NOMO-1 treated with dmso at 0.1 percent for 144 hours (cell line): ENCODE measurements around the gene NAV2.

ENCODE experiments used
- DNase-seq: peaks from one replicate; lab custom pipeline; 2025; ENCODE audit not compliant: unreplicated experiment; lab: John Stamatoyannopoulos, UW

Gene NAV2

DNA sequence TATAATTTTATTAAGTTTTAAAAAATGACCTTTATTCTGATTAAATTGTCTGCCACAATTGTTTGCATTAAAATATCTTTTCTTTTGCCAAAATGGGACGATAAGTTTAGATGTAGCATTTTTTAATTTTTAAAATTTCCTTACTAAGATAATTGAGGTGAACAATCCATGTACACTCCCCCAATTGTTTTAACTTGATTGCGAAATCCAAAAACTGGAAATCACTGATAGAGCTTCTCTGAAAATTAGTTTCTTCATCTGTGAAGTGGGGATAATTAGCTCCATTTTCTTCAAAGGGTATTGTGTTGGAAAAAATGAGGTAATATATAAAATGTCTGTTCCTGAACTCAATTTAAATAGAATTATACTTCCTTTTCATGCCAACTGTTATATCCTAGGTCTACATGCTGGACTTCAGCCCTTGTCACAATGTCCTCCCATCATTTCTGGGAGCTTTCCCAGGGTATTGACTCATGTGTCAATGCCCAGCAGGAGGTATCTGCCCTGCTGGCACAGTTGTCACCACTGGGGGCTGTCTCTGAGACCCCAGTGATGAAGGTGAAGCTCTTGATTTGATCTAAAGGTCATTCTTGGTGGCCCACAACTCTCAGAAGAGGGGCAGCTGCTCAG is 28.7 kb upstream of the NAV2 start:
- DNase-seq, result no peak

- DNase-seq, result no peak
Observed at GRCh38 chr11:19686234-19686633, 26.4 kb upstream of the NAV2 start.

DNA sequence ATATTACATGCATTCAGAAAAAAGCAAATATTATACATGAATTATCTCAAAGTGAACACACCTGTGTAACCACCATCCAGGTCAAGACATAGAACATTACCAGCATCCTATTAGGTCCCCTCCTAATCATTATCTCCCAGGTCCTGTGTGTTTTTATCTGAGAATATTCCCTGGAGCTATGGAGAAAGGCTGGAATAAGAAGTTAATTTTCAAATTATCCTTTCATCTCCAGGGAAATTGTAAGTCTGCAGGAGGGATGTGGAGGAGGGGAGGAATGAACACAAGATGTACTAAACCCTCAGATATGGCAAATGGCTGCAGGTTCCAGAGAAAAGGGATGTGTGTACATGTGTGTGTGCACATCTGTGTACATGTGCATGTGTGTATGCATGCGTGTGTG is 25.2 kb upstream of the NAV2 start:
- no peak for DNase-seq

- DNase-seq, result no peak
Observed at GRCh38 chr11:19689281-19690000, 23.2 kb upstream of the NAV2 start.

- no peak for DNase-seq
Observed at GRCh38 chr11:19690885-19691284, 21.8 kb upstream of the NAV2 start.

- DNase-seq, result no peak
Observed at GRCh38 chr11:19691815-19692500, 20.7 kb upstream of the NAV2 start.

DNA sequence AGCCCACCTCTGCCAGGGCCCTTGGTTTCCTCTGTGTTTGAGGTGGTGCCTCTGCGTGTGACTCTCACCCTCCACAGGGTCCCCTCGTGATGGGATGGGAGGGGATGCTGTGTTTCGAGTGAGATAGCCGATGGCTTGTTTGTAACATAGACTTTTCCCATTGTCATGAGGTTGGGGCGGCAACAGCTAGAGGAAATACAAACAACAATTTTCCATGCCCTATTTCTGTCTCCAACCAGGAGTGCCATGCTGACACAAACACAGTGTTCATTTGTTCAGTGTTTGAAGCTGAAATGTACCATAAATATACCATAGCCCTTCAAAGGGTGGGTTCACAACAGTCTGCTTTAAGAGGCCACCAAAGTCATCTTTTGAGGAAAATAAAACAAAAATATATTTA is 19.5 kb upstream of the NAV2 start:
- no peak for DNase-seq

DNA sequence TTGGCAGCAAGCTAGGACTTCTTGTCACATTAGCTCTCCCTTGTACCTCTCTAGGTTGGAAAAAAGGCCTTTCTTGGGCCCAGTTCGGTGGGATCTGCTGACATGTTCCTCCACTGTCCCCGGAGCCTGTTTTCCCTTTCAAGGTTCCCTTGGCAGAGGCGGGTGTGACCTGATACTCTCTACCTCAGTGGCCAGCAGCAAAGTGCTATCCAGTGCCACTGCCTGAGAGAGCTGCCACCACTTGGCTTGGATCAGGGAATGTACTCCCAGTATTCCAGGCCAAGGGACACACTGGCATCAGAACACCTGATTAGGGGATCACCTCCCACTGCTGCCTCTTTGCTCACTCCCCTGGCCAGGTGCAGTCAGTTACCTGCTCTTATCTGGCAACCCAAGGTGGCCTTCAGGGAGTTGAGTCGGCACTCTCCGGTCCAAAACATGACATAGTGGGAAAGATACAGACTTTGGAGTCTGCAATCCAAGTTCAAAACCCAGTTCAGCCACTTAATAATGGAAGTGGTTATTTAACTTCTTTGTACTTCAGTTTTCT is 17.8 kb upstream of the NAV2 start:
- no peak for DNase-seq

DNA sequence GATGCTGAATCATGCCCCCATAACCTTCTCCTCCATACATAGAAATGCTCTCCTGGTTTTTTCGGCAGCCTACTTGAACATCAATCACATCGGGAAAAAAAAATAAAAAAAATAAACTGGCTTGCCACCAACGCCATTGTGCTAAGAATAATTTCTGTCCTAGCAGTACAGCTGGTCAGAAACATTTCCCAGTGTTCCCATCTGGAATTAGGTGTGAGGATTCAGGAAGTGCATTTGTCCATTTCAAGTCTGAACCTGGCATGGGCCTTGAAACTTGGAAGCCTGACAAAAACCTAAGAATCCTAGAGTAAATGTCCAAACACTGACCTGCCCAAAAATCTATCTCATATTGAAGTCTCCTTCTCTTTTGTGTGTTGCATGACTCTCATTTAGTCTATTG is 16.6 kb upstream of the NAV2 start:
- no peak for DNase-seq

- no peak for DNase-seq
Observed at GRCh38 chr11:19696904-19697303, 15.7 kb upstream of the NAV2 start.

GRCh38 chr11:19697721-19698121 is 14.9 kb upstream of the NAV2 start:
- DNase-seq, result no peak

- DNase-seq, result no peak
Observed at GRCh38 chr11:19698493-19699292, 13.9 kb upstream of the NAV2 start.

DNA sequence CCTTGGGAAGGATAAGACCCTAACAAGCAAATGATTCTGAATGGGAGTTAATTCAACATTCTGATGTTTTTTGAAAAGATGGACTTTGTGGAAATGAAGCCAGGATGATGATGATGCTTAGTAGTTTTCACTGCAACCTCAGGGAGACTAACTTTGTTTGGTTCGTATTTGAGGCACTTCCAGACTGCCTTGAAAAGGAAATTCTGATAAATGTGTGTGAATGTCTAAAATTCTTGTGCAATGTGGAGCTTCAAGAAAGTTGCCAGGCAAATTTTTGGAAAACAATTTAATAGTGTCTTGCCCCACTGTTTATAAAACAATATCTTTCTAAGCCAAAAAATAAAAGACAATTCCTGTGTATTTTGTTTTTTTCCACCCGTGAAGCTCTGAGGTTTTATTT is 11.2 kb upstream of the NAV2 start:
- DNase-seq, result no peak

DNA sequence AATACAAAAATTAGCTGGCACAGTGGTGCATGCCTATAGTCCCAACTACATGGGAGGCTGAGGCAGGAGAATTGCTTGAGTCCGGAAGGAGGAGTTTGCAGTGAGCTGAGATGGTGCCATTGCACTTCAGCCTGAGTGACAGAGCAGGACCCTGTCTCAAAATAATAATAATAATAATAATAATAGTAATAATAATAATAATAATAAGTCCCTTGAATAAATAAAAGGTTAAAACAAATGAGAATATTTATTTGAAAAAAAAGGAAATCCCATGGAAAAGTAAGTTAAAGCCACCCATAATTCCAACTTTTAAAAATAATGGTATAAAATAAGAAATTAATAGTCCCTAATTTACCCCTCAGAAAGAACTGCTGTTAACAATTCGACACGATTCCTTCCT is 10.0 kb upstream of the NAV2 start:
- no peak for DNase-seq

DNA sequence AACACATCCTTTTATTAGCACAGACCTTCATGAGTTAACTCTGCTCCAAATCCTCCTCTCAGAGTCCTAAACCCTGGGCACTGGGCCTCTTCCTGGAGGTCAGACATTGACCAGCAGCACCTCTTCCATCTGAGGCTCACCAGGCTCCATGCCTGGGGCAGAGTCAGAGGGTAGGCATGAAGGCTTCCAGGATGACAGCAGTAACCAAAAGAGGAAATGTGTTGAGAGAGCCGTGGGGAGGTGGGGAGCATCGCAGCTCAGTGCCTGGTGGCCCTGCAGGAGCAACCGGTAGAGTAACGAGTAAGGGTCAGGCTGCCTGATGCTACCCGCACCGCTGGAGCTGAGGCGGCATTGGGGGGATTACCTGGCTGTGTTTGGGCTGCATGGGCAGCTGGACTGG is 9.4 kb upstream of the NAV2 start:
- DNase-seq, result no peak

- no peak for DNase-seq
Observed at GRCh38 chr11:19704213-19704612, 8.4 kb upstream of the NAV2 start.

- no peak for DNase-seq
Observed at GRCh38 chr11:19705936-19706335, 6.7 kb upstream of the NAV2 start.

DNA sequence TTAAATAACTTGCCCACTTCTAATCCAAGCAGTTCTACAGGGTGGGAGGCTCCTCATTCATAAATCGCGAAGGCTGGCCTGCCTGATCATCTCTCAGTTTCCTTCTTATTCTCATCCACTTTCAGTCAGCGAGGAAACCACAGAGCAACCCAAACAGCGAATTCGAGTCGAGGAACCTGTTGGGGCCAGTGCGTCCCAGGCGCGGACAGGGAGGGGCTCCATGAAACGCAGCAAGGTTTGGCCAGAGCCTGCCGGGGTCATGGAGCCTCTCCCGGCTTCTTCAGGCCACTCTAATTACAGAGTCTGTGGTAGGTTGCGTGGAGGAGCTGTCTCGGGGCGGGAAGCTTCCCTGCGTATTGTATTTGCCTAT is 741 bp upstream of the NAV2 start:
- no peak for DNase-seq

- no peak for DNase-seq
Observed at GRCh38 chr11:19713196-19714021, 772 bp downstream of the NAV2 start.

- DNase-seq, result no peak
Observed at GRCh38 chr11:19714022-19714386, 1.4 kb downstream of the NAV2 start.
